ENCODE results near the gene LYSMD1. TPM values are rescaled to one million over a fixed set of nuclear protein-coding genes. Genes with fewer than 3 reads are reported as not detected.

Gene LYSMD1
- total and polyA plus RNA-seq, 8 donors = 1.8 to 5.5 (median 4.0) TPM

- DNase-seq = peak; percentile 65 to 75 (median 70)
- WGBS, 2 donors = 26 to 35% methylated on average over 45 of the region's 45 CpGs
- Histone ChIP-seq H3K4me3 (peak overlapping the region in 2 of 4 donors; percentile 2 to 30), H3K27ac (no peak overlapping the region), H3K4me1 (no peaks in the 10 kb centered on the region), H3K36me3 (no peaks in the 10 kb centered on the region), H3K9me3 (no peaks in the 10 kb centered on the region), H3K27me3 (peaks cover 0 to 8% (median 0%) of the 10 kb centered on the region in 4 donors)
- intact Hi-C loops (cut with DNase I) = no loop called here
- TF ChIP-seq, protein P1, sequence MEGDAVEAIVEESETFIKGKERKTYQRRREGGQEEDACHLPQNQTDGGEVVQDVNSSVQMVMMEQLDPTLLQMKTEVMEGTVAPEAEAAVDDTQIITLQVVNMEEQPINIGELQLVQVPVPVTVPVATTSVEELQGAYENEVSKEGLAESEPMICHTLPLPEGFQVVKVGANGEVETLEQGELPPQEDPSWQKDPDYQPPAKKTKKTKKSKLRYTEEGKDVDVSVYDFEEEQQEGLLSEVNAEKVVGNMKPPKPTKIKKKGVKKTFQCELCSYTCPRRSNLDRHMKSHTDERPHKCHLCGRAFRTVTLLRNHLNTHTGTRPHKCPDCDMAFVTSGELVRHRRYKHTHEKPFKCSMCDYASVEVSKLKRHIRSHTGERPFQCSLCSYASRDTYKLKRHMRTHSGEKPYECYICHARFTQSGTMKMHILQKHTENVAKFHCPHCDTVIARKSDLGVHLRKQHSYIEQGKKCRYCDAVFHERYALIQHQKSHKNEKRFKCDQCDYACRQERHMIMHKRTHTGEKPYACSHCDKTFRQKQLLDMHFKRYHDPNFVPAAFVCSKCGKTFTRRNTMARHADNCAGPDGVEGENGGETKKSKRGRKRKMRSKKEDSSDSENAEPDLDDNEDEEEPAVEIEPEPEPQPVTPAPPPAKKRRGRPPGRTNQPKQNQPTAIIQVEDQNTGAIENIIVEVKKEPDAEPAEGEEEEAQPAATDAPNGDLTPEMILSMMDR (IDR thresholded peaks at IDR 0.05) = no peak
- peak; percentile 82 to 95 (median 88) for ATAC-seq
- no peak for FAIRE-seq
Measured at GRCh38 chr1:151130987-151131586, 34.6 kb downstream of the LYSMD1 start.

DNA sequence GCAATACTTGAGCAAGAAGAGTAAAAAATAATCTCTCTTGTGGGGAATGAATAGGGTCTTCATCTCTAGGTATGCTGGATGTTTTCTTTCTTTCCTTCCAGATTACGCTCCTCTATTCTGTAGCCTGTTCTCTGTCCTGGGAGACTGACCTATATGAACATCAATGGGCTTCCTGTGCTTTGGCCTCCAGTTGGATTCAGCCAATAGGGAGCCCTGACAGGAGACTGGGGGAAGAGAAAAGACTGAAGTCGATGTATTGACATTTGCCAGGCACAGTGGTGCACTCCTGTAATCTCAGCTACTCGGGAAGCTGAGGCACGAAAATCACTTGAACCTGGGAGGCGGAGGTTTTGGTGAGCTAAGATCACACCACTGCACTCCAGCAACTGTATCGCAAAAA, 36.9 kb downstream of the LYSMD1 start:
- H3K4me1 ChIP-seq = no peaks in the 10 kb centered on the region
- no peak for DNase-seq
- no peaks in the 10 kb centered on the region for H3K9me3 ChIP-seq
- WGBS, 2 donors = 88 to 89% methylated on average over 6 of the region's 6 CpGs
- ATAC-seq = no peak
- H3K27me3 ChIP-seq = peaks cover 0 to 8% (median 0%) of the 10 kb centered on the region in 4 donors
- H3K27ac ChIP-seq = no peak overlapping the region
- H3K4me3 ChIP-seq = no peak overlapping the region
- FAIRE-seq = no peak
- intact Hi-C loops (cut with DNase I) = no loop called here
- TF ChIP-seq, protein P1 (IDR thresholded peaks at IDR 0.05) = no peak
- no peaks in the 10 kb centered on the region for H3K36me3 ChIP-seq

GRCh38 chr1:151124763-151125403, 40.8 kb downstream of the LYSMD1 start:
- ATAC-seq (peak in 2 of 4 donors; percentile 40 to 68), DNase-seq (no peak), FAIRE-seq (no peak)
- intact Hi-C loops (cut with DNase I) = no loop called here
- no peaks in the 10 kb centered on the region for H3K9me3 ChIP-seq
- no peak overlapping the region for H3K27ac ChIP-seq
- TF ChIP-seq, protein P1 (IDR thresholded peaks at IDR 0.05) = no peak
- H3K4me3 ChIP-seq = no peak overlapping the region
- no peaks in the 10 kb centered on the region for H3K4me1 ChIP-seq
- no peaks in the 10 kb centered on the region for H3K36me3 ChIP-seq
- H3K27me3 ChIP-seq = no peaks in the 10 kb centered on the region
- WGBS, 2 donors = 35 to 53% methylated on average over 5 of the region's 5 CpGs

DNA sequence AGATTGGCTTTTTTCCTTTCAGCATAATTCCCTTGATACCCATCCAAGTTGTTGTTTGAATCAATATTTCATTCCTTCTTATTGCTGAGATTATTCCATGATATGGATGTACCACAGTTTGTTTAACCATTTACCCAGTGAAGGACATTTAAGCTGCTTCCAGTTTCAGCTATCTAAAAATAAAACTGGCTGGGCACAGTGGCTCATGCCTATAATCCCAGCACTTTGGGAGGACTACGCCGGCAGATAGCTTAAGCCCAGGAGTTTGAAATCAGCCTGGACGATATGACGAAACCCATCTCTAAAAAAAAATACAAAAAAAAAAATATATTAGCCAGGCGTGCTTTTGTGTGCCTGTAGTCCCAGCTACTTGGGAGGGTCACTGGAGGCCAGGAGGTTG, 51.8 kb downstream of the LYSMD1 start:
- TF ChIP-seq, protein P1 (IDR thresholded peaks at IDR 0.05) = no peak
- 43 to 63% methylated on average over 5 of the region's 5 CpGs for WGBS, 2 donors
- ATAC-seq = peak in 2 of 4 donors; percentile 34 to 43
- no peaks in the 10 kb centered on the region for H3K4me1 ChIP-seq
- no peak overlapping the region for H3K27ac ChIP-seq
- no peaks in the 10 kb centered on the region for H3K36me3 ChIP-seq
- DNase-seq = no peak
- H3K27me3 ChIP-seq = no peaks in the 10 kb centered on the region
- intact Hi-C loops (cut with DNase I) = no loop called here
- H3K4me3 ChIP-seq = no peak overlapping the region
- FAIRE-seq = no peak
- no peaks in the 10 kb centered on the region for H3K9me3 ChIP-seq

Other genes with a start within 250 kb of the LYSMD1 start
- 10 to 100 TPM; 15.2 to 25.5 (median 20.6) TPM for gene SETDB1, start 239.5 kb downstream of the LYSMD1 start, total RNA-seq
- gene SETDB1, start 239.5 kb downstream of the LYSMD1 start, polyA plus RNA-seq = 10 to 100 TPM; 20.5 to 23.1 TPM
- 100 to 1,000 TPM in 3 of 6 donors, 10 to 100 TPM in 3; 75.0 to 155 (median 94.6) TPM for gene CERS2, start 191.1 kb downstream of the LYSMD1 start, total RNA-seq
- 100 to 1,000 TPM; 112 to 122 TPM for gene CERS2, start 191.1 kb downstream of the LYSMD1 start, polyA plus RNA-seq
- gene ANXA9, start 183.6 kb downstream of the LYSMD1 start, total RNA-seq = 10 to 100 TPM; 11.7 to 17.6 (median 13.8) TPM
- gene ANXA9, start 183.6 kb downstream of the LYSMD1 start, polyA plus RNA-seq = 10 to 100 TPM; 18.1 to 30.7 TPM
- gene MINDY1, start 159.0 kb downstream of the LYSMD1 start, total RNA-seq = 10 to 100 TPM; 24.1 to 35.5 (median 32.4) TPM
- 10 to 100 TPM; 23.1 to 24.2 TPM for gene MINDY1, start 159.0 kb downstream of the LYSMD1 start, polyA plus RNA-seq
- 10 to 100 TPM in 2 of 6 donors, 1 to 10 TPM in 4; 6.4 to 11.1 (median 8.1) TPM for gene PRUNE1, start 157.5 kb downstream of the LYSMD1 start, total RNA-seq
- gene PRUNE1, start 157.5 kb downstream of the LYSMD1 start, polyA plus RNA-seq = 10 to 100 TPM in 1 of 2 donors, 1 to 10 TPM in 1; 6.7 to 16.7 TPM
- under 1 TPM; 0.12 to 0.40 (median 0.14) TPM for gene BNIPL, start 129.3 kb downstream of the LYSMD1 start, total RNA-seq
- under 1 TPM; 0.31 to 0.34 TPM for gene BNIPL, start 129.3 kb downstream of the LYSMD1 start, polyA plus RNA-seq
- 1 to 10 TPM; 2.6 to 4.1 (median 3.2) TPM for gene C1orf56, start 118.2 kb downstream of the LYSMD1 start, total RNA-seq
- gene C1orf56, start 118.2 kb downstream of the LYSMD1 start, polyA plus RNA-seq = 1 to 10 TPM; 3.0 to 4.8 TPM
- 10 to 100 TPM; 22.0 to 54.5 (median 27.0) TPM for gene CDC42SE1, start 106.3 kb downstream of the LYSMD1 start, total RNA-seq
- 10 to 100 TPM; 32.0 to 40.9 TPM for gene CDC42SE1, start 106.3 kb downstream of the LYSMD1 start, polyA plus RNA-seq
- under 1 TPM; 0.19 to 0.86 (median 0.35) TPM for gene MLLT11, start 105.5 kb downstream of the LYSMD1 start, total RNA-seq
- gene MLLT11, start 105.5 kb downstream of the LYSMD1 start, polyA plus RNA-seq = 1 to 10 TPM; 1.2 to 3.3 TPM
- 1 to 10 TPM; 3.7 to 8.7 (median 5.7) TPM for gene GABPB2, start 95.1 kb downstream of the LYSMD1 start, total RNA-seq
- gene GABPB2, start 95.1 kb downstream of the LYSMD1 start, polyA plus RNA-seq = 1 to 10 TPM; 4.5 to 5.0 TPM
- gene SEMA6C, start 19.3 kb downstream of the LYSMD1 start, total RNA-seq = 1 to 10 TPM in 5 of 6 donors, under 1 TPM in 1; 0.47 to 4.3 (median 1.9) TPM
- gene SEMA6C, start 19.3 kb downstream of the LYSMD1 start, polyA plus RNA-seq = 10 to 100 TPM; 18.0 to 24.1 TPM
- 1 to 10 TPM in 3 of 6 donors, under 1 TPM in 3; 0.16 to 3.8 (median 0.90) TPM for gene TNFAIP8L2, start 9.3 kb downstream of the LYSMD1 start, total RNA-seq
- 1 to 10 TPM; 1.3 to 2.9 TPM for gene TNFAIP8L2, start 9.3 kb downstream of the LYSMD1 start, polyA plus RNA-seq
- gene SCNM1, start 242 bp upstream of the LYSMD1 start, total RNA-seq = 10 to 100 TPM in 3 of 6 donors, 1 to 10 TPM in 3; 7.7 to 18.1 (median 9.9) TPM
- 10 to 100 TPM; 28.9 to 33.7 TPM for gene SCNM1, start 242 bp upstream of the LYSMD1 start, polyA plus RNA-seq
- under 1 TPM in 4 of 6 donors, not detected in 2; 0.47 to 0.81 (median 0.56) TPM for gene TMOD4, start 10.1 kb upstream of the LYSMD1 start, total RNA-seq
- gene TMOD4, start 10.1 kb upstream of the LYSMD1 start, polyA plus RNA-seq = not detected
- gene VPS72, start 24.3 kb upstream of the LYSMD1 start, total RNA-seq = 10 to 100 TPM; 12.5 to 29.0 (median 23.7) TPM
- gene VPS72, start 24.3 kb upstream of the LYSMD1 start, polyA plus RNA-seq = 10 to 100 TPM; 20.8 to 25.9 TPM
- 10 to 100 TPM; 10.1 to 22.6 (median 15.3) TPM for gene PIP5K1A, start 32.6 kb upstream of the LYSMD1 start, total RNA-seq
- 10 to 100 TPM; 16.6 to 20.8 TPM for gene PIP5K1A, start 32.6 kb upstream of the LYSMD1 start, polyA plus RNA-seq
- 10 to 100 TPM; 53.7 to 83.6 (median 74.9) TPM for gene PSMD4, start 88.8 kb upstream of the LYSMD1 start, total RNA-seq
- 100 to 1,000 TPM in 1 of 2 donors, 10 to 100 TPM in 1; 95.0 to 104 TPM for gene PSMD4, start 88.8 kb upstream of the LYSMD1 start, polyA plus RNA-seq
- 10 to 100 TPM; 14.8 to 23.4 (median 17.2) TPM for gene ZNF687, start 116.4 kb upstream of the LYSMD1 start, total RNA-seq
- gene ZNF687, start 116.4 kb upstream of the LYSMD1 start, polyA plus RNA-seq = 10 to 100 TPM in 1 of 2 donors, 1 to 10 TPM in 1; 9.8 to 14.3 TPM
- 10 to 100 TPM; 20.0 to 36.5 (median 24.1) TPM for gene PI4KB, start 161.5 kb upstream of the LYSMD1 start, total RNA-seq
- gene PI4KB, start 161.5 kb upstream of the LYSMD1 start, polyA plus RNA-seq = 10 to 100 TPM; 33.3 to 44.2 TPM
- gene RFX5, start 181.3 kb upstream of the LYSMD1 start, total RNA-seq = 10 to 100 TPM in 3 of 6 donors, 1 to 10 TPM in 3; 5.6 to 34.2 (median 8.6) TPM
- 1 to 10 TPM; 8.6 to 9.5 TPM for gene RFX5, start 181.3 kb upstream of the LYSMD1 start, polyA plus RNA-seq
- 10 to 100 TPM; 13.1 to 36.8 (median 25.2) TPM for gene SELENBP1, start 206.8 kb upstream of the LYSMD1 start, total RNA-seq
- 10 to 100 TPM; 53.6 to 93.0 TPM for gene SELENBP1, start 206.8 kb upstream of the LYSMD1 start, polyA plus RNA-seq
- gene PSMB4, start 233.7 kb upstream of the LYSMD1 start, total RNA-seq = 100 to 1,000 TPM in 3 of 6 donors, 10 to 100 TPM in 3; 61.9 to 106 (median 90.5) TPM
- 100 to 1,000 TPM; 172 to 217 TPM for gene PSMB4, start 233.7 kb upstream of the LYSMD1 start, polyA plus RNA-seq